GM20431 (cell line): Measurements from ENCODE around the gene SLC51B.

Experiments
- in situ Hi-C: fragments of 300-500 bp; cut with MseI, MboI; formaldehyde crosslinking; loops from one replicate; pipeline ENCODE4 v1.15.0; 2020; ENCODE audit warnings: low sequenced_read_pairs; ENCODE audit not compliant: unreplicated experiment

Gene SLC51B

DNA sequence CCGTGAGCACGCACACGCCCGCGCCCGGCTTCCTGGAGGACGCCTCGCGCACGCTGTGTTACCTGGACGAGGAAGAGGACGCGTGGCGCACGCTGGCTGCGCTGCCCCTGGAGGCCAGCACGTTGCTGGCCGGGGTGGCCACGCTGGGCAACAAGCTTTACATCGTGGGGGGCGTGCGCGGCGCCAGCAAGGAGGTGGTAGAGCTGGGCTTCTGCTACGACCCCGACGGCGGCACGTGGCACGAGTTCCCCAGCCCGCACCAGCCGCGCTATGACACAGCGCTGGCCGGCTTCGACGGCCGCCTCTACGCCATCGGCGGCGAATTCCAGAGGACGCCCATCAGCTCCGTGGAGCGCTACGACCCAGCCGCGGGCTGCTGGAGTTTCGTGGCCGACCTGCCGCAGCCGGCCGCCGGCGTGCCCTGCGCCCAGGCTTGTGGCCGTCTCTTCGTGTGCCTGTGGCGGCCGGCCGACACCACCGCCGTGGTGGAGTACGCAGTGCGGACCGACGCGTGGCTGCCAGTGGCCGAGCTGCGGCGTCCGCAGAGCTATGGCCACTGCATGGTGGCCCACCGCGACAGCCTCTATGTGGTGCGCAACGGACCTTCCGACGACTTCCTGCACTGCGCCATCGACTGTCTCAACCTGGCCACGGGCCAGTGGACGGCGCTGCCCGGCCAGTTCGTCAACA is 32.2 kb downstream of the SLC51B start:
- in situ Hi-C loops, result no loop called here

DNA sequence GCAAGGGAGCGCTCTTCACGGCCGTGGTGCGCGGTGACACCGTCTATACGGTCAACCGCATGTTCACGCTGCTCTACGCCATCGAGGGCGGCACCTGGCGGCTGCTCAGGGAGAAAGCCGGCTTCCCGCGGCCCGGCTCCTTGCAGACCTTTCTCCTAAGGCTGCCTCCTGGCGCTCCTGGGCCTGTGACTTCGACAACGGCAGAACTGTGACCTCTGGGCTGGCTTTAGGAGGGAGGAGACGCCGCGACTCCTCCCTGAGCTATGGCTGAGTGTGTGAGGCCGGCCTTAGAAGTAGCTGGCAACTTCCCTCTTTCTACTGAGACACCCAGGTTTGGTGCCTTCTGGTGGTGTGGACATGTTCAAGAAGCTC is 32.8 kb downstream of the SLC51B start:
- in situ Hi-C loops, result no loop called here

DNA sequence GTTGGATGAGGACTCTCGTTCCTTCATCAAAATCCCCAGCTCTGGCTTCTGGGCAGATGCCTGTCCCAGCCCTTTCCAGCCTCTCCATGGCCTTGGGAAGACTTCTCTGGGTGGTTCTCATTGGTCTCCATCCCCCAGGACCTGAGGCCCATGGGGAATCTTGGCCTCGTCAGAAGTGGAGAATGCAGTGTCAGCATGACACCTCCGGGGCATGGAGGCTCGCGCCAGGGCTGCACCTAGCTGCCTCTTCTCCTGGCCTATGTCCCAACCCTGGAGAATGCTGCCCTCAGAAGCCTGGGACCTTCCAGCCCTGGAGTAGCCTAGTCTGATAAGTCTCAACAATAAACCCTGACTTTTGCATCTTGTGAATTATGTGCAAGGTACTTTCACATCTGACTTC is 34.4 kb downstream of the SLC51B start:
- in situ Hi-C loops, result no loop called here

DNA sequence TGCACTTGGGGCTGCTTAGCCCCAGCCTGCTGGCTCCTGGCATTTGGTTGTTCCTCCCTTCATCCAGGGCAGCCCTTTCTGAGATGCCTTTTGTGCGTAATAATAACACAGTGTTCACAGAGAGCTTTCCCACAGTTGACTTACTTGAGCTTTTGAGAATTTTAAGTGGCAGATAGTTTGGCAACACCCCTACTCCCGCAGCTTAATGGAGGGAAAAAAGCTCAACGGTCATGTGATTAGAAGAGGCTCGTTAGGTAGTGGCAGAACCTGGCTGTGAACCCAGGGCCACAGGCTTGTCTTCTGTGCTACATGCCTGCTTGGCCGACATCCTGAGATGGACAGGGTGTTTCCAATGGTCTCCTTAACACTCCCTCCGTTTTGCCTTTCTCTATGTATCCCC is 36.1 kb downstream of the SLC51B start:
- in situ Hi-C loops, result loop anchor here (10.0 kb wide), 1 partner anchor 46 kb away; no protein-coding TSS in a partner anchor

DNA sequence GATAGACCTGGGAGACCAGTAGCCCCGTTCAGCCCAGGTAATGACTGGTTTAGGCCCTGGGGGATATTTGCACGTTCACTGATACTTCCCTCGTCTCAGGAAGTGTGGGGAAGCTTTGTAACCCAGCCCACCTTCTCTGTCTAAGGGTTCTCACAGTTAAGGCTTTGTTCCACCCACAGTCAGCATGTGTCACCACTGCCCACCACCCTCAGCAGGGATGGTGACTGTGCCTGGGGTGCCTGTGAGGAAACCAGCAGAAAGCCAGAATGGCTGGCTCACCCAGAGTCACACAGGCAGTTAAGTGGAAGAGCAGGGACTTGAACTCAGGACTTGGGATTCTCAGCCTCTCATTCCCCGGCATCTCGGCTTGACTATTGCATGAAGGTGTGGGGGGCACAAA is 36.6 kb downstream of the SLC51B start:
- in situ Hi-C loops, result loop anchor here (10.0 kb wide), 1 partner anchor 47 kb away; no protein-coding TSS in a partner anchor

DNA sequence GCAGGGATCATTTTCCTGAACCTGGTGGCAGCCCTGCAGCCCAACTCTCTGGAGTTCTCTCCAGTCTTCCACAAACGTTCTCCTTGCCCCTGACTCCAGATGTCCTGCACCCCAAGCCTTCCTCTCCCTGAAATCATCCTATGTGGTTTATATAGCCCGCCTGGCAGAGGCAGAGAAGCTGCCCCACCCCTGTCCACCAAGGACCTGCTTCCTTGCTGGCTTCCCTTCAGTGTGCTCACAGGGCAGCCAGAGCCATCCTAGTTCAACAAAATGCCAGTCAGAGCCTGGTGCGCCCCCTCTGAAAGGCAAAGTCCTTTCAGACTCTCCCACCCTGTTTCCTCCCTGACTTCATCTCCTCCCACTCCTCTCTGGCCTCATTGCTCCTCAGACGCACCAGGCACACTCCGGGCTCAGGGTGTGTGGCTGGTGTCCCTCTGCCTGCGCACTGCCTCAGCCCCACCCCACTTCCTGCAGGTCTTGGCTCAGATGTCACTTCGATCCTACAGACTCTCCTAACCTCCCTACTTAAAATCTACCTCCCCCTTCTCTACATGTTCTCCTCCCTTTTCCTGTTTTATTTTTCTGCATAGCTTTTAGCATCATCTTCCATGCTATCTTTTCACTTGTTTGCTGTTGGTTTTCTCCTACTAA is 37.2 kb downstream of the SLC51B start:
- in situ Hi-C loops, result loop anchor here (10.0 kb wide), 1 partner anchor 48 kb away; no protein-coding TSS in a partner anchor

DNA sequence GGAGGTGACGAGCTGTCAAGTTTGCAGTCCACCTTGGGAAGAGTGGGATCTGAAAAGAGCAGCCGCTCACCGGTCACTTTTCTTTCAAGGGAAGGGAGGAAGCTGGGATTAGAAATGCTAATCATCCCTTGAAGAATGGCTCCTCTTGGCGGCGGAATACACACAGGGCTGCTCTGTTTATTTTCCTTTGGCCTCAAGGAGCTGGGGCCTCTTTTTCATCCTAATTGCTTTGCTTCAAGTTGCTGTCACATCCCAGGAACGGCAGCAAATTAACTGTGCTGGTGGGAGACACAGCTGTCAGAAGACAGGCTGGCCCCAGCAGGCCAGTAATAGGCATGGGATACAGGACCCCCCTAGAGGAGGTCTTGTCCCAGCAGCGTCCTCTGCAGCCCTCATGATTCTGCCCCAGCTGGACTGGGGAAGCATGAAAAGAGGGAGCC is 38.1 kb downstream of the SLC51B start:
- in situ Hi-C loops, result loop anchor here (10.0 kb wide), 1 partner anchor 48 kb away; no protein-coding TSS in a partner anchor

DNA sequence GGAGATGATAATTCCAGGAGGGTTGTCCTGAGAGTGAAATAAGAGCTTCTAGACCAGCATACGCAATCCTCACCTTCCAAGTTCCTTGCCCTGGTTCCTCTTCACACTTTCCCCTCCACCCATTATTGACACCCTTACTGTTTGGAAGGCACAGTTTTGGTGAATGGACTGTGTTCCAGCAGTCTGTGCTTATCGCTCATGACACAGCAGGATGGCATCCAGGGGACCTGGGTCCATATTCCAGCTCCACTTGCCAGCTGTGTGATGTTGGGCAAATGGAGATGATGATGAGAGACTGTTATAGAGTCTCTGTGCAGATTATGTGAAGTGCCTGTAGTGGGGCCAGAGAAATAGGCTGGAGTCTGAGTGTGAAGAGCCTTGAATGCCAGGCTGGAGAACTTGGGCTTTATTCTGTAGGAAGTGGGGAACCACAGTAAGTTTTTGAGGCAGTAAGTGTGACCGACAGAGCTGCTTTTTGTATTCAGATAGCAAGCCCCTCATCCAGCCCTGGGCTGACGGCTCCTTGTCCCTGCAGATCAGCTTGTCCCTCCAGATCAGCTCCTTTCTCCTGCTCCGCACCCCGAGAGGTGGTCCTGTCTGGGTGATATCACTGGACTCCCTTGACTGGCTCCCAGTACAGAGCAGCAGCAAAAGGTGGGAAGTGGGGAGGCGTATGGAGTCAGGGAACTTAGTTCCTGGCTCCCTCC is 39.5 kb downstream of the SLC51B start:
- in situ Hi-C loops, result loop anchor here (10.0 kb wide), 1 partner anchor 50 kb away; no protein-coding TSS in a partner anchor

DNA sequence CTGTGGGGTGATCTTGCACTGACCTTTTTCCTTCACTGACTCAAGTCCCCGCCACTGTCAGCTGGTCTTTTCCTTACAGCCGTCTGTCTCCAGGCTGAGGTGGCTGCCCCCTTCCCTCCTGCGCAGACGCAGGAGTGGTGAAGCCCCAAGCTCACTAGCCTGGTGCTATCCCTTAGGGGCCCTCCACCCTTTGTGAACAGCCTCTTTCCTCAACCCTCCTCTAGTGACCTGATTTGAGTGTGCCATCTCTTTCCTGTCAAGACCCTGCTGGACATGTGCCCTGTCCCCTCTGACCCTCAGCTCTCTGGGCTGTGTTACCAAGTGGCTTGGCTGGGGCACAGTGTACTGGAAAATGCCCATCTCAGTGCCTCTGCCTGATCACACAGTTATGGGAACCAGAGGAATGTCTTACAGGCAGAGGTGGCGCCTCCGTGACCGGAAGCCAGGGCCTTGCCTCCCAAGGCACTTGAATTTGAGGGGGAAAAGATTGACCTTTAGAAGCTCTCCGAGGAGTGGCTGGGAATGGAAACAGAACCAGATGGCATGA is 40.1 kb downstream of the SLC51B start:
- in situ Hi-C loops, result loop anchor here (10.0 kb wide), 1 partner anchor 50 kb away; no protein-coding TSS in a partner anchor

DNA sequence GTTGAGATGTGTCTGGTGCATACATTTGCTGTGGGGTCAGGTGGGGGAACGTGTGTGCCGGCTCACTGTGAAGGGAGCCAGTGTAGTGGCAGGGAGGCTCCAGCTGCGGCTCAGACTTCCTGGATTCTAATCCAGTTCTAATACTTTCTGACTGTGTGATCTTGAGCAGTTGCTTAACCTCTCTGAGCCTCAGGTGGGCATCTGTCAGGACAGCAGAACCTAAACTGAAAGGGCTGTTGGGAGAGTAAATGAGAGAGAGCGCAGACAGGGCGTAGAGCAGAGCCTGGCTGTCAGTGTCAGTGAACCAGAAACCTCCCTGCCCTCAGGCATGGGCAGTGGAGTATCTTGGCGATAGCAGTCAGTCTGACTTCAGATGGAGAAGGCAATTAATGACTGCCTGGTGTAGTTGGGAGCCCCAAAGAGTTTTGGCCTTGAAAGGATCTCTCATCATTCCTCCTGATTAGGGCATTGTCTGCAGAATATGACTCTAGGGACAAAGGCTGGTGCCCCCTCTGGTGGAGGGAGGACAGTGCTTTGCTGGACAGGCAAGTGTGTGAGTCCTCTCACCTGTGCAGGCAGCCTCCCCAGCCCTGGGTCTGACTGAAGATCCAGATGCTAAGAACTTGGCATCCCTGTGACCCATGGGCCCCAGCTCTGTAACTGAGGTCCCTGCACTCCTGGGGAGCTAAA is 40.9 kb downstream of the SLC51B start:
- in situ Hi-C loops, result loop anchor here (10.0 kb wide), 1 partner anchor 51 kb away; no protein-coding TSS in a partner anchor

DNA sequence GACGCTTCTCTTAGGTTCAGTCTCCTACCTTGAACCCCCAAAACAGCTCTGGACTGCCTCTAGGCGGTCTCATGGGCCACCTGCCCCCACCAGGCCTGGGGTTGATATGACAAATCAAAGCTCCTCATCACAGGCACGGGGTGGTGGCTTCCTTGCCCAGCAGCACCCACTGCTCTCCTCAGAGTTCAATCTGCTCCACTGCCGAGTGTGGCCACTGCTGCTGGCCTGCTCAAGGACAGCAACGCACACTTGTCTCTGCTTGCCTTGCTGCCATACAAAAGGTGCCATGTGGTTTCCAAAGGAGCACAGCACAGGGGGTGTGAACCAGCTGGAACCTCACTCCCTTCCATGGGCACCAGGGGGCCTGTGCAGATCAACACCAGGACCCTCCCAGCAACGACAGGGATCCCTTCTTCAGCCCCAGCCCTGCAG is 41.5 kb downstream of the SLC51B start:
- in situ Hi-C loops, result loop anchor here (10.0 kb wide), 1 partner anchor 52 kb away; no protein-coding TSS in a partner anchor

DNA sequence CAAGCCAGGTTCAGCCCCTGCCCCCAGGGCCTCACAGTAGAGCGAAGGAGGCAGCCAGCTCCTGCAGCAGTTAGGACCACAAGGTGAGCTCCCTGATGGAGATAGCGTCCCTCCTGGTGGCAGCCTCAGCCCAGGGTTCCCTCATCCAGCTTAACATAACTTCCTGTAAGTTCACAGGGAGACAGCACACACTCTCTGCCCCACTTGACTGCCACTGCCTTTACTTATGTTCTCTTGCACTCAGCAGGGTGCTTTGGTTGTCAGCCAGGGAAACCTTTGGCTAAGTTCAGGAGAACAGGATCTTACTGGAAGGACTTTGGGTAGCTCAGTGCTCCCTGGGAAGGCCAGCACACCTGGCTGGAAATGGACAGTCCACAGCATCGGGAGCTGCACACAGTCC is 42.2 kb downstream of the SLC51B start:
- in situ Hi-C loops, result loop anchor here (10.0 kb wide), 1 partner anchor 53 kb away; no protein-coding TSS in a partner anchor

DNA sequence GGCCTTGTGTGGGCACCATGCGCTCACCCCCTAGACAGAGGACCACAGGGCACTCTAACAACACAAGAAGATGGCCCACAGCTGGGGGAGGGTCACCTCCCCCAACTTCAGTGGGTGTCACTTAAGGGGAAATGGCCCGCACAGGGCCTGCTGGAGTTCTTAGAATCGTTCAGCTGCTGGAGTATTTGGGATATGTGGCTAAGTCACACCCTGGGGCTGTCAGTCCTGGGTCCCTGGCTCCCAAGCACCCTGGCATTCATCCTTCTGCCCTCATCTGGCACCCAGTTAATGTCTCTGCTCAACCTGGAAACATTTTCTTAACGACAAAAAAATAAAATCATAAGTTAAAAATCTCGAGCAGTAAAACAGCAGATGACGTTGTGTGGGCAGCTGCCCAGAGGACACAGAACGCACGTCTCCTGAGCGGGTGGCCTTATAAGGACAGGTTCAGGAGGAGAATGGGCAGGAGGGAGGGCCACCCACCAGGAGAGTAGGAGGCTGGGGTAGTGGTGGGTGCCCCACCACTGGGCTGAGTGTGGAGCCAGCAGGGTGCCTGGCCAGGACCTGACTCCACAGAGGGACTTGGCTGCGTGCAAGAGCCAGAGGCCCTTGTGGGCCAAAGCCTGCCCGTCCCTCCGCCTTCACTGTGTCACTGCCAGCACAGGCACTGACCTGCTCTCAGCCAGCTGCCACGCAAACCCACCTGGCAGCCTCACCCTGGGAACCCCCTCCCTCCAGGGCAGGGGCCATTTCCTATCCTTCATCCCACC is 42.9 kb downstream of the SLC51B start:
- in situ Hi-C loops, result loop anchor here (10.0 kb wide), 1 partner anchor 53 kb away; no protein-coding TSS in a partner anchor

DNA sequence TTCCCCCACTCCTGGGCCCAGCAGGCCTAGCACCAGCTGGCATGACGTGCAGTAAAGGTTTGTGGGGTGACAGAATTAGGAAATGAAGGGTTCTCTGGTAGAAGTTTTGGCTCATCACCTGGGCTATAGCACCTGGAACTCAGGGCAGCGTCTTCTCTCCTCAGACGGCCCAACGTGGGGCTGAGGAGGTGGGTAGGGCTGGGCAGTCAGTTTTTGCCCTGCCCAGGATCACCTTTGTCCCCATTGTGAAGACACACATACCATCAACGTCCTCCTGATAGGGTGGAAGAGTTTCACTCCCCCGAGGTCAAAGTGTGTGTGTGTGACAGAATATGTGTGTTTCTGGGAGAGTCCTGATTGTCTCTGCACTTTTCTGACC is 43.4 kb downstream of the SLC51B start:
- in situ Hi-C loops, result loop anchor here (10.0 kb wide), 1 partner anchor 54 kb away; no protein-coding TSS in a partner anchor

DNA sequence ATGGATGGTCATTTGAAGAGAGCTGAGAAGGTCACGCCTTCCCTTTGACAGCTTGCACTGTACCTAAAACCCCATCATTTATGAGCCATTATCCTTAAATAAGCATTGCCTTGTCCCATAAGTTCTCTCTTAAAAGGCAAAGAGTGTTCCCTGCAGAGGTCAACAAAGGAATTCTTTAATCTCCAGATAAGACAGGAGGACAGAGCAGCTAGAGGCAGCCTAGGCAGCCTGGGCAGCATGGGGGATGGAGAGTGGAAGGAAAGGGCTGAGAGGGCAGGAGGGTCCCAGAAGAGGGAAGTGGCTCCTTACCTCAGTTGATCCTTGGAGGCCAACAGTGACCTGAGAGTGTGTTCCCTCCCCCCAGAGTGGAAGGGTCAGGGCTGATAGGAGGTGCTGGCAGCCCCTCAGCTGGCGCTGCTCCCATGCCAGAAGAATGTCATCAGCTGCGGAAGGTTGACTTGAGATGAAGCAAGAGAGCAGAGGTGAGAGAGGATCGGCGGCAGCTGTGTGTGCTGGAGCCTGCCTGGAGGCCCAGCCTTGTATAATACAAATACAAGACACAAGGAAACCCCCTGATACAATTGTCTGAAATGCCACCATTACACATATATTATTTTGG is 44.1 kb downstream of the SLC51B start:
- in situ Hi-C loops, result loop anchor here (10.0 kb wide), 1 partner anchor 55 kb away; no protein-coding TSS in a partner anchor

DNA sequence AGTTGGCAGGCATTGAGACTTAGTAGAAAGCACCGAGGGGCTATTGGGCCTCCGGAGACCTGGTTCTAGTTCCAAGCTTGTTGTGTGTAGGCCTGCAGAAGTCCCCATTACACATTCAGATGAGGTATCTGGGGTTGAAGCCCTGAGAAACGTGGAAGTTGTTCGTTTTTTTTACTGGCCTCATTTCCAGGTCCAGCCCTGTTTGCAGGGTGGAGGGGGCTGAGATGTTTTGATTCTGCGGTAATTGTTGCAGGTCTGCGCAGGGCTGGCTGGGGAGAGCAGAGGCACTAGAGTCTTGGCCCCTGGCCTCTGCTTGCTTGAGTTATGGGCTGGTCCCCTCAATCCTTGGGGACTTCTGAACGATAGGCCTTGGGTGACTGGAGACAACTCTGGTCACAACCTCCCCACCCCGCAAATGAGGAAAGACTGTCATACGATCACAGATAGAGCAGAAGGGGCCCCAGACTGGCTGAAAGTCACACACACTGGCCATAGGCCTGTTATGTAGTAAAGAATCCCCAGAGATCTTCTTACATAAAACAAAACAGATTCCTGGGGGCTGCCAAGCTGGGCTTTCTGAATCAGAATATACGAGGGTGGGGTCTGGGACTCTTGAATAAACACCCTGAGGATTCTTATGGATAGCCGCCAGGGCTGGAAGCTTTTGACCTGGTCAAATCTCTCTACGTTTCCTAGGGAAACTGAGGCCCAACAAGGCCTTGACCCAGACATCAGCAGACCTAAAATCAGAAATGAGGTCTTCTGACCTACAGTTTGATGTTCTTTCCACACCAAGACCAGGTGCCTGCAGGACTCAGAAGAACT is 47.0 kb downstream of the SLC51B start:
- in situ Hi-C loops, result no loop called here

DNA sequence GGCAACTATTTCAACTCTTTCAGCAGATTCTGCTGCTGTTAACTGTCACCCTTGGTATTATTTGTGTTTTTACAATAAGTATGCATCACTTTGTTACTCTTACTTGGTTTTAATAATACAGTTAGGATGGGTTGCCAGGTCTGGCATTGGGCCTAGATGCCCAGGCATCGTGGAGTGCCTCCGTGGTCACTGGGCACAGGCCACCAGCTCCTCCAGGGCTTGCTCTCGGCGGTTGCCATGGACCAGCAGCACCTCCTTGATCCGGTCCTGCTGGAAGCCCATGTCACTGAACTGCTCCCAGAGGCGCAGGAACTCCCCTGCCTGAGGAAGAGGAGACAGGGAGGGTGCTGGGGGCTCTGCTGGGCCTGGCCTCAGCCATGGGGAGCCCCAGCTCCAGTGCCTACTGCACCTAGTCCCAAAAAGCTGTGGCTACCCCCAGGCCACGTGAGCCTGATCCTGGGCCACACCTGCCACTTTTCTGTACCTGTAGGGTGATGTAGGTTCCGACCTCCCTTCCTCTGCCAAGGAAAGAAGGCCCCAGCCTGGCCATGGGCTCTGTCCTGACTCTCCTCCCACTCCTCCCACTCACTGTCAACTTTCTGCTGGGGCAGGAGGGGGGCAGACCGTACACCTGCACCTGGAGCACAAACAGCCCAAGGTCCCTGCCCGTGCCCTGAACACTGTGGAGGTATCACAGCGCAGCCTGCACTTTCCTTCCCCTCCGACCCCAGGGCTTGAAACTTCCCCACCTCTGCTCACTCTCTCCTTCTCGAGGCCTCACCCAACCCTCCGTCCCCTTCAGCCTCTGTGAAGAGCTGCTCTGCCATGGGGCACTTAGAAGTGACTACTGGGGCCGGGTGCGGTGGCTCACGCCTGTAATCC is 48.0 kb downstream of the SLC51B start:
- in situ Hi-C loops, result no loop called here
